Measurements from ENCODE around the gene FAM193B.

DNA sequence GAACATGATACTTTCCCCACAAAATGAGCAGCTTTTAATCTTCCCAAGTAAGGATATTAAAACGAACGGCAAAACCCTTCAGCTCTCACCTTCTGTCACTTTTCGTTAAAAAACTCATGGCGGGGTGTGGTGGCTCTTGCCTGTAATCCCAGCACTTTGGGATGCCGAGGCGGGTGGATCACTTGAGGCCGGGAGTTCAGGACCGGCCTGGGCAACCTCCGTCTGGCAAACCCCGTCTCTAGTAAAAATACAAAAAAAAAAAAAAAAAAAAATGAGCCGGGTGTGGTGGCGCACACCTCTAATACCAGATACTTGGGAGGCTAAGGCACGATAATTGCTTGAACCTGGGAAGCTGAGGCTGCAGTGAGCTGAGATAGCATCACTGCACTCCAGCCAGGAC, 38.5 kb upstream of the FAM193B start:
- TF ChIP-seq, protein P1, sequence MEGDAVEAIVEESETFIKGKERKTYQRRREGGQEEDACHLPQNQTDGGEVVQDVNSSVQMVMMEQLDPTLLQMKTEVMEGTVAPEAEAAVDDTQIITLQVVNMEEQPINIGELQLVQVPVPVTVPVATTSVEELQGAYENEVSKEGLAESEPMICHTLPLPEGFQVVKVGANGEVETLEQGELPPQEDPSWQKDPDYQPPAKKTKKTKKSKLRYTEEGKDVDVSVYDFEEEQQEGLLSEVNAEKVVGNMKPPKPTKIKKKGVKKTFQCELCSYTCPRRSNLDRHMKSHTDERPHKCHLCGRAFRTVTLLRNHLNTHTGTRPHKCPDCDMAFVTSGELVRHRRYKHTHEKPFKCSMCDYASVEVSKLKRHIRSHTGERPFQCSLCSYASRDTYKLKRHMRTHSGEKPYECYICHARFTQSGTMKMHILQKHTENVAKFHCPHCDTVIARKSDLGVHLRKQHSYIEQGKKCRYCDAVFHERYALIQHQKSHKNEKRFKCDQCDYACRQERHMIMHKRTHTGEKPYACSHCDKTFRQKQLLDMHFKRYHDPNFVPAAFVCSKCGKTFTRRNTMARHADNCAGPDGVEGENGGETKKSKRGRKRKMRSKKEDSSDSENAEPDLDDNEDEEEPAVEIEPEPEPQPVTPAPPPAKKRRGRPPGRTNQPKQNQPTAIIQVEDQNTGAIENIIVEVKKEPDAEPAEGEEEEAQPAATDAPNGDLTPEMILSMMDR (conservative IDR thresholded peaks at IDR 0.05; ENCODE audit: low read depth, low read length), result no peak
- no peak for TF ChIP-seq EZH2 (IDR thresholded peaks at IDR 0.05; ENCODE audit: borderline replicate concordance, low read depth, low read length, poor library complexity, severe bottlenecking)
